HEK293T (cell line): ENCODE measurements around the gene STARD13.

Source experiments
- CTCF ChIA-PET: fragments of 350-600 bp; formaldehyde crosslinking; extraction: SDS; loops from one replicate; lab custom pipeline; 2021; ENCODE audit warnings: antibody characterized with exemption, inconsistent platforms; lab: Yijun Ruan, JAX
- POLR2A ChIA-PET: fragments of 350-600 bp; formaldehyde crosslinking; extraction: SDS; loops from one replicate; lab custom pipeline; 2020; ENCODE audit warnings: antibody characterized with exemption, inconsistent platforms; lab: Yijun Ruan, JAX
- DNase-seq: peaks from one replicate; pipeline ENCODE4 v3.0.0; 2012; ENCODE audit warnings: mixed read lengths; ENCODE audit errors: extremely low spot score
- ARNT ChIP-seq: fragments of 450-650 bp; IDR thresholded peaks from 2 replicates; pipeline ENCODE4 v1.6.1; 2017; ENCODE audit warnings: mild to moderate bottlenecking
- BHLHE40 ChIP-seq: fragments of 450-650 bp; IDR thresholded peaks from 2 replicates; pipeline ENCODE4 v1.6.1; 2016; ENCODE audit warnings: mild to moderate bottlenecking, moderate library complexity, borderline replicate concordance
- CTBP1 ChIP-seq: fragments of 450-650 bp; IDR thresholded peaks from 2 replicates; pipeline ENCODE4 v1.6.1; 2016; ENCODE audit warnings: borderline replicate concordance
- ELF4 ChIP-seq: fragments of 450-650 bp; IDR thresholded peaks from 2 replicates; pipeline ENCODE4 v1.6.1; 2017; ENCODE audit warnings: antibody characterized with exemption
- FOXA1 ChIP-seq: fragments of 450-650 bp; IDR thresholded peaks from 2 replicates; pipeline ENCODE4 v1.6.1; 2016; ENCODE audit warnings: mild to moderate bottlenecking
- FOXK2 ChIP-seq: fragments of 450-650 bp; IDR thresholded peaks from 2 replicates; pipeline ENCODE4 v1.6.1; 2016; ENCODE audit warnings: mild to moderate bottlenecking
- FOXM1 ChIP-seq: fragments of 450-650 bp; IDR thresholded peaks from 2 replicates; pipeline ENCODE4 v1.6.1; 2017; ENCODE audit warnings: mild to moderate bottlenecking, borderline replicate concordance
- HDGF ChIP-seq: fragments of 450-650 bp; IDR thresholded peaks from 2 replicates; pipeline ENCODE4 v1.6.1; 2017; ENCODE audit warnings: antibody characterized with exemption, borderline replicate concordance
- L3MBTL2 ChIP-seq: fragments of 450-650 bp; conservative IDR thresholded peaks from 2 replicates; pipeline ENCODE4 v1.6.1; 2016; ENCODE audit warnings: mild to moderate bottlenecking
- LEF1 ChIP-seq: fragments of 450-650 bp; IDR thresholded peaks from 2 replicates; pipeline ENCODE4 v1.6.1; 2017; ENCODE audit warnings: mild to moderate bottlenecking, borderline replicate concordance
- NFRKB ChIP-seq: fragments of 450-650 bp; IDR thresholded peaks from 2 replicates; pipeline ENCODE4 v1.6.1; 2016; ENCODE audit warnings: mild to moderate bottlenecking, moderate library complexity
- SP1 ChIP-seq: fragments of 450-650 bp; IDR thresholded peaks from 2 replicates; pipeline ENCODE4 v1.6.1; 2017
- SUZ12 ChIP-seq: fragments of 450-650 bp; IDR thresholded peaks from 2 replicates; pipeline ENCODE4 v1.6.1; 2016; ENCODE audit warnings: mild to moderate bottlenecking
- TARDBP ChIP-seq: fragments of 450-650 bp; IDR thresholded peaks from 2 replicates; pipeline ENCODE4 v1.6.1; 2016
- ZNF384 ChIP-seq: fragments of 450-650 bp; IDR thresholded peaks from 2 replicates; pipeline ENCODE4 v1.6.1; 2016
- TF ChIP-seq, protein P1 (sequence below): fragments of 450-650 bp; IDR thresholded peaks from 2 replicates; pipeline ENCODE4 v1.6.1; 2016

Gene STARD13

DNA sequence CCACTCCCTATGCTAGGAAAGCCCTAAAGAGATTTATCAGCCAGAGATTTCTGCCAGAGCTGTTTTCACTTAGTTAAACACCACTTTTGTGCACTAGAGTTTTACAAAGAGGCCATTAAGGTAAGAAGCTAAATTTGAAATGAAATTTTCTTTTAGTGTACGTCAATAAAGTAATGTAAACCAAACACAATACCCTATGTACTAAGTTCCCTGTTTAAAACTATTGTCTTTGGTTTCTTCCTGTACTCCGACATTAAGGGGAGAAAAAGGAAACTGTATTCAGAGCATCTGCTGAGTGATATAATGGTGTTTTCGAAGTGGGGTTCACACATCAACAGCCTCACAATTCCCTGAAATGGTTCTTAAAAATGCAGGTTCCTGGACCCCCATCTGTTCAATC is 40.7 kb upstream of the STARD13 start:
- ChIA-PET POLR2A (no interaction called here), CTCF (no interaction called here)
- no peak for DNase-seq
- TF ChIP-seq NFRKB (no peak), SP1 (no peak), FOXM1 (no peak), TARDBP (no peak)
- TF ChIP-seq, protein P1, sequence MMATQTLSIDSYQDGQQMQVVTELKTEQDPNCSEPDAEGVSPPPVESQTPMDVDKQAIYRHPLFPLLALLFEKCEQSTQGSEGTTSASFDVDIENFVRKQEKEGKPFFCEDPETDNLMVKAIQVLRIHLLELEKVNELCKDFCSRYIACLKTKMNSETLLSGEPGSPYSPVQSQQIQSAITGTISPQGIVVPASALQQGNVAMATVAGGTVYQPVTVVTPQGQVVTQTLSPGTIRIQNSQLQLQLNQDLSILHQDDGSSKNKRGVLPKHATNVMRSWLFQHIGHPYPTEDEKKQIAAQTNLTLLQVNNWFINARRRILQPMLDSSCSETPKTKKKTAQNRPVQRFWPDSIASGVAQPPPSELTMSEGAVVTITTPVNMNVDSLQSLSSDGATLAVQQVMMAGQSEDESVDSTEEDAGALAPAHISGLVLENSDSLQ = no peak

- no peak for TF ChIP-seq TARDBP
- TF ChIP-seq FOXM1 = no peak
- no peak for TF ChIP-seq NFRKB
- TF ChIP-seq LEF1 = no peak
- TF ChIP-seq SUZ12 = no peak
- no peak for TF ChIP-seq ELF4
- no peak for TF ChIP-seq ZNF384
- TF ChIP-seq, protein P1 = no peak
- no peak for TF ChIP-seq CTBP1
- TF ChIP-seq ARNT = no peak
- TF ChIP-seq HDGF = no peak
- no peak for TF ChIP-seq BHLHE40
- no peak for TF ChIP-seq FOXA1
- no peak for TF ChIP-seq L3MBTL2
- TF ChIP-seq SP1 = no peak
- TF ChIP-seq FOXK2 = no peak
- no peak for DNase-seq
- CTCF ChIA-PET = no interaction called here
- POLR2A ChIA-PET = no interaction called here
These were observed 38.4 kb upstream of the STARD13 start for GRCh38 chr13:33323801-33324510.

DNA sequence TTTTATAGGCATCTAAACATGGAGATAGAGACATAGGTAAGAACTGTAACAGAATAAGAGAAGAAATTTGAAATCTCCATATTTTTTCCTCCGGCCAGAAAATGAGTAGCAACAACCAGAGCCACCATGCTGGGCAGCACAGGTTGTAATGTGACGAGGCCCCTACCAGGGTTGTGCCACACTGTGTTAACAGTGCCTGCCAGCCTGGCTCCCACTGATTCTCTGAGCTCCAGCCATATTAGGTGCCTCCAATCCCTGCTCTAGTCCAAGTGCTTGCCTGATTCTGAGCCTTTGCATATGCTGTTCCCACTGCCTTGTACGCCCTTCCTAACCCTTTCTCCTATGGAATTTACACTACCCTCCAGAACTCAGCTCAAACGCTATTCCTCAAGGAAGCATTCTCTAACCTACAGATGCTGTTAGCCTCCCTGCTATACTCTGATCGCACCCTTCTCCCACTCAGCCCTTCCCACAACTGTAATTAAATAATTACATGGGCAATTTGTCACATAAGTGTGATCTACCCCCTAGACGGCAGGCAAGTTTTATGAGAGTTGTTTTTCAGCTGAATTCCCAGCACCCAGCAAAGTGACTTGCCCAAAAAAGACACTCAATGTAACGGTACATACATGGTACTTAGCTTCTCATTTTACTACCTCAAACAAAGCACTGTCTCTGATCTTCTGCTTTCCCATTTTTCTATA is 37.6 kb upstream of the STARD13 start:
- DNase-seq = no peak
- POLR2A ChIA-PET = no interaction called here
- TF ChIP-seq ARNT = no peak
- TF ChIP-seq BHLHE40 = no peak
- no peak for TF ChIP-seq ELF4
- TF ChIP-seq LEF1 = no peak
- TF ChIP-seq HDGF = no peak
- TF ChIP-seq SUZ12 = no peak
- no peak for TF ChIP-seq SP1
- no peak for TF ChIP-seq CTBP1
- TF ChIP-seq FOXK2 = no peak
- TF ChIP-seq TARDBP = no peak
- no peak for TF ChIP-seq NFRKB
- TF ChIP-seq, protein P1 = no peak
- TF ChIP-seq FOXM1 = no peak
- TF ChIP-seq L3MBTL2 = no peak
- TF ChIP-seq FOXA1 = no peak
- no peak for TF ChIP-seq ZNF384

DNA sequence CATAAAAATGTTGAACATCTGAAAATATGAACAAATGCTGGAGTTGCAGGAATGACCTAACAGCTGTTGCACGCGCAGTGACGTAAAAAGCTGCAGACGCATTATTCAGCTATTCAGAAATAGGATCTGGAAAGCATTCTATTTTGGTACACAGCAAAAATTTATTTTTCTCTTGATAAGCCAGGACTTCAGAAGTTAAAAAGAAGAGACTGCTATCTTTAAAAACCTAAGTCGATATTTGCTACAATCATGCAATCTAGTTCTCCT is 36.9 kb upstream of the STARD13 start:
- DNase-seq = no peak
- POLR2A ChIA-PET = no interaction called here
- TF ChIP-seq L3MBTL2 = no peak
- no peak for TF ChIP-seq ZNF384
- no peak for TF ChIP-seq NFRKB
- no peak for TF ChIP-seq FOXK2
- TF ChIP-seq, protein P1 = no peak
- TF ChIP-seq ARNT = no peak
- no peak for TF ChIP-seq BHLHE40
- TF ChIP-seq LEF1 = no peak
- TF ChIP-seq FOXM1 = no peak
- no peak for TF ChIP-seq HDGF
- TF ChIP-seq TARDBP = no peak
- CTCF ChIA-PET = no interaction called here

More for the DNA sequence above, 37.6 kb upstream of the STARD13 start:
- CTCF ChIA-PET = no interaction called here

- DNase-seq = no peak
- POLR2A ChIA-PET = no interaction called here
- CTCF ChIA-PET = no interaction called here
- TF ChIP-seq ARNT (no peak), FOXA1 (no peak), FOXM1 (no peak), ELF4 (no peak), TARDBP (no peak), BHLHE40 (no peak), CTBP1 (no peak), L3MBTL2 (no peak), NFRKB (no peak), SUZ12 (no peak), SP1 (no peak), LEF1 (no peak), HDGF (no peak), ZNF384 (no peak), FOXK2 (no peak)
- TF ChIP-seq, protein P1 = no peak
These were observed 36.4 kb upstream of the STARD13 start for GRCh38 chr13:33321686-33322542.
